Measurements from ENCODE around the gene POLDIP2. TPM values are rescaled to one million over a fixed set of nuclear protein-coding genes. Genes with fewer than 3 reads are reported as not detected.
A peak's percentile ranks its signal among the peaks of the same experiment; 100 is the strongest.

Gene POLDIP2
- total RNA-seq, 2 experiments from 2014 or later: 22.1 to 23.9 TPM

GRCh38 chr17:28335201-28335958 is 21.9 kb downstream of the POLDIP2 start, which contains the start of the genes IFT20 and TNFAIP1:
Gene IFT20, minus strand, starts transcription at chr17:28335472. Its CDS starts 3,487 bp downstream, at chr17:28331985.
Gene TNFAIP1, plus strand, starts transcription at chr17:28335761. Its CDS starts 3,761 bp downstream, at chr17:28339522.
- Mint-ChIP-seq H3K36me3 (ENCODE audit: low read depth) (peaks cover 37% of the 10 kb centered on the region), H3K27me3 (no peaks in the 10 kb centered on the region), H3K27ac (peak within 1 kb of the TSS; percentile 88), H3K9me3 (no peaks in the 10 kb centered on the region), H3K4me3 (peak within 1 kb of the TSS; percentile 98), H3K4me1 (ENCODE audit: low read depth) (peaks cover 56% of the 10 kb centered on the region)
- intact Hi-C loops (cut with DNase I, micrococcal nuclease): loop anchor here (1.0 to 10.0 kb wide), 7 partner anchors 16 to 617 kb away; partner anchors contain the start of genes TMEM97 (in 2 of the 2), BLTP2 (in 1 of the 2), FAM222B (in 1 of the 2) and NLK (in 1 of the 2)
- Histone ChIP-seq H3K4me1 (ENCODE audit: insufficient read depth, low read length) (peaks cover 38% of the 10 kb centered on the region), H3K4me3 (ENCODE audit: low read length) (peak within 1 kb of the TSS; percentile 92), H3K36me3 (ENCODE audit: insufficient read depth, low read length) (peaks cover 37% of the 10 kb centered on the region), H3K27ac (ENCODE audit: low read depth in 1 of 2, low read length in 2 of 2) (peak within 1 kb of the TSS; percentile 87 to 91), H3K27me3 (ENCODE audit: control insufficient read depth in 1 of 2, insufficient read depth in 2 of 2, low read length in 2 of 2) (no peaks in the 10 kb centered on the region), H3K9me3 (ENCODE audit: control insufficient read depth in 1 of 2, insufficient read depth in 1 of 2, low read length in 2 of 2) (peaks cover 0 to 3% of the 10 kb centered on the region in 2 experiments)
- ATAC-seq (ENCODE audit: poor library complexity) (peak; percentile 95), DNase-seq (peak; percentile 92 to 100 (median 96))
- ChIA-PET CTCF (interaction anchor here (0.9 to 2.3 kb wide), 6 partner anchors 16 to 102 kb away, joined by 3 to 15 read pairs (median 4); partner anchors contain the start of genes POLDIP2 and TMEM97), POLR2A (interaction anchor here (0.6 to 2.5 kb wide), 21 partner anchors 10 to 958 kb away, joined by 3 to 118 read pairs (median 6); partner anchors contain the start of genes BLTP2, LYRM9, NUFIP2 and PHF12)
- TF ChIP-seq CTCF (IDR thresholded peaks at IDR 0.05): no peak

GRCh38 chr17:28334666-28335200 is 22.6 kb downstream of the POLDIP2 start:
- Histone ChIP-seq H3K4me1 (ENCODE audit: insufficient read depth, low read length) (peaks cover 38% of the 10 kb centered on the region), H3K27ac (ENCODE audit: low read depth in 1 of 2, low read length in 2 of 2) (peak overlapping the region; percentile 87 to 91), H3K9me3 (ENCODE audit: control insufficient read depth in 1 of 2, insufficient read depth in 1 of 2, low read length in 2 of 2) (no peaks in the 10 kb centered on the region), H3K4me3 (ENCODE audit: low read length) (peak overlapping the region; percentile 92), H3K36me3 (ENCODE audit: insufficient read depth, low read length) (peaks cover 32% of the 10 kb centered on the region), H3K27me3 (ENCODE audit: control insufficient read depth in 1 of 2, insufficient read depth in 2 of 2, low read length in 2 of 2) (no peaks in the 10 kb centered on the region)
- ATAC-seq (ENCODE audit: poor library complexity) (no peak), DNase-seq (peak in 1 of 14 experiments; percentile 11)
- Mint-ChIP-seq H3K36me3 (ENCODE audit: low read depth) (peaks cover 35% of the 10 kb centered on the region), H3K4me3 (peak overlapping the region; percentile 98), H3K9me3 (no peaks in the 10 kb centered on the region), H3K27me3 (no peaks in the 10 kb centered on the region), H3K4me1 (ENCODE audit: low read depth) (peaks cover 56% of the 10 kb centered on the region), H3K27ac (peak overlapping the region; percentile 88)
- POLR2A ChIA-PET: interaction anchor here (0.7 to 2.5 kb wide), 18 partner anchors 9 to 959 kb away, joined by 3 to 118 read pairs (median 6); partner anchors contain the start of genes BLTP2, LYRM9, NUFIP2 and PHF12
- intact Hi-C loops (cut with DNase I, micrococcal nuclease): loop anchor here (1.0 to 10.0 kb wide), 7 partner anchors 15 to 618 kb away; partner anchors contain the start of genes TMEM97 (in 2 of the 2), BLTP2 (in 1 of the 2), FAM222B (in 1 of the 2) and NLK (in 1 of the 2)
- CTCF ChIA-PET: interaction anchor here (0.9 to 2.3 kb wide), 5 partner anchors 16 to 102 kb away, joined by 3 to 15 read pairs (median 5); partner anchors contain the start of genes POLDIP2 and TMEM97
- TF ChIP-seq CTCF (IDR thresholded peaks at IDR 0.05): no peak

GRCh38 chr17:28334171-28334570 is 23.2 kb downstream of the POLDIP2 start:
- Histone ChIP-seq H3K27me3 (ENCODE audit: control insufficient read depth in 1 of 2, insufficient read depth in 2 of 2, low read length in 2 of 2) (no peaks in the 10 kb centered on the region), H3K4me1 (ENCODE audit: insufficient read depth, low read length) (peaks cover 38% of the 10 kb centered on the region), H3K9me3 (ENCODE audit: control insufficient read depth in 1 of 2, insufficient read depth in 1 of 2, low read length in 2 of 2) (no peaks in the 10 kb centered on the region), H3K36me3 (ENCODE audit: insufficient read depth, low read length) (peaks cover 31% of the 10 kb centered on the region), H3K27ac (ENCODE audit: low read depth in 1 of 2, low read length in 2 of 2) (no peak overlapping the region), H3K4me3 (ENCODE audit: low read length) (no peak overlapping the region)
- no peak for ATAC-seq (ENCODE audit: poor library complexity)
- intact Hi-C loops (cut with DNase I, micrococcal nuclease): loop anchor here in 1 of 2 experiments (2.0 to 10.0 kb wide), 3 partner anchors 311 to 619 kb away; partner anchors contain the start of genes BLTP2 and FAM222B
- H3K4me1 Mint-ChIP-seq (ENCODE audit: low read depth): peaks cover 56% of the 10 kb centered on the region
- H3K27ac Mint-ChIP-seq: peak overlapping the region; percentile 88
- no peaks in the 10 kb centered on the region for H3K27me3 Mint-ChIP-seq
- POLR2A ChIA-PET: interaction anchor here (1.9 to 2.5 kb wide), 2 partner anchors 23 to 616 kb away, joined by 6 to 118 read pairs; partner anchors contain the start of gene POLDIP2
- no peak for TF ChIP-seq CTCF (IDR thresholded peaks at IDR 0.05)
- no peaks in the 10 kb centered on the region for H3K9me3 Mint-ChIP-seq
- H3K4me3 Mint-ChIP-seq: peak overlapping the region; percentile 98
- CTCF ChIA-PET: interaction anchor here (2.3 kb wide), 1 partner anchor 15 kb away, joined by 15 read pairs; the partner anchor contains the start of gene TMEM97
- peaks cover 39% of the 10 kb centered on the region for H3K36me3 Mint-ChIP-seq (ENCODE audit: low read depth)
- DNase-seq: peak in 2 of 14 experiments; percentile 2 to 36

Data from CD4-positive, alpha-beta T cell (primary cell).